PFSK-1 (cell line): ENCODE data around the gene GYS1.
A peak's percentile ranks its signal among the peaks of the same experiment; 100 is the strongest.

Experiments
- FOXP2 ChIP-seq: optimal IDR thresholded peaks from 2 replicates; pipeline ENCODE3; 2011; ENCODE audit warnings: borderline replicate concordance, control low read depth, inconsistent platforms; ENCODE audit not compliant: insufficient read depth; ENCODE audit errors: extremely low read length, extremely low read depth
- POLR2AphosphoS5 ChIP-seq: IDR thresholded peaks from 2 replicates; pipeline ENCODE4 v1.6.1; 2012; ENCODE audit warnings: low read depth, mild to moderate bottlenecking, control low read depth, low read length, moderate library complexity
- SIN3A ChIP-seq: IDR thresholded peaks from 2 replicates; pipeline ENCODE4 v1.6.1; 2012; ENCODE audit warnings: mild to moderate bottlenecking, low read length, moderate library complexity, borderline replicate concordance; ENCODE audit not compliant: insufficient read depth
- TAF1 ChIP-seq: IDR thresholded peaks from 2 replicates; pipeline ENCODE4 v1.6.1; 2012; ENCODE audit warnings: low read length, control low read depth, borderline replicate concordance; ENCODE audit not compliant: insufficient read depth
- TF ChIP-seq, protein P1 (sequence below), 2 experiments: IDR thresholded peaks; 2 replicates each; pipeline versions ENCODE4 v1.6.1 to v1.8.0; 2011 to 2012; ENCODE audit warnings: low read depth in 2 of 2, low read length in 2 of 2, control low read depth in 1 of 2, inconsistent platforms in 1 of 2, mild to moderate bottlenecking in 1 of 2, moderate library complexity in 1 of 2; ENCODE audit not compliant: insufficient read depth in 1 of 2

The GYS1 gene

DNA sequence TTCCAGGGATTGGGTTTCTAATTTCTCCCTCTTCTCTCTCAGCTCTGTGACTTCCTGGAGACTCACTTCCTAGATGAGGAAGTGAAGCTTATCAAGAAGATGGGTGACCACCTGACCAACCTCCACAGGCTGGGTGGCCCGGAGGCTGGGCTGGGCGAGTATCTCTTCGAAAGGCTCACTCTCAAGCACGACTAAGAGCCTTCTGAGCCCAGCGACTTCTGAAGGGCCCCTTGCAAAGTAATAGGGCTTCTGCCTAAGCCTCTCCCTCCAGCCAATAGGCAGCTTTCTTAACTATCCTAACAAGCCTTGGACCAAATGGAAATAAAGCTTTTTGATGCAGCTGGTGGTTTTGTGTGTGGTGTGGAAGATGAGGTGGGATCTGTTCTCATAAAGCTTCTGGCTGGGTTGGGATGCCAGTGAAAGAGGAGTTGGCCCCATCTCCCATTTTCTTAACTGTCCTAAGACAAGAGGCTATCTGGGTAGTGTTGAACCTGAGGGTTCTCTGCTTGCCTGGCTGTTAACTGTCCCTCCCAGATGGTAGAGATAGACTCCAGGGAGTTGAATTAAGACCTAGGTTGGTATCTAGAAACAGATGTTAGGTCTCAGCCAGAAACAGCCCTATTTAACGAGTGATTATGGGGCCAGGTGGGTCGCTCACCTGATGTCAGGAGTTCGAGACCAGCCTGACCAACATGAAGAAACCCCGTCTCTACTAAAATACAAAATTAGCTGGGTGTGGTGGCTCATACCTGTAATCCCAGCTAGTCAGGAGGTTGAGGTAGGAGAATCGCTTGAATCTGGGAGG is 26.4 kb downstream of the GYS1 start:
- TF ChIP-seq, protein P1, sequence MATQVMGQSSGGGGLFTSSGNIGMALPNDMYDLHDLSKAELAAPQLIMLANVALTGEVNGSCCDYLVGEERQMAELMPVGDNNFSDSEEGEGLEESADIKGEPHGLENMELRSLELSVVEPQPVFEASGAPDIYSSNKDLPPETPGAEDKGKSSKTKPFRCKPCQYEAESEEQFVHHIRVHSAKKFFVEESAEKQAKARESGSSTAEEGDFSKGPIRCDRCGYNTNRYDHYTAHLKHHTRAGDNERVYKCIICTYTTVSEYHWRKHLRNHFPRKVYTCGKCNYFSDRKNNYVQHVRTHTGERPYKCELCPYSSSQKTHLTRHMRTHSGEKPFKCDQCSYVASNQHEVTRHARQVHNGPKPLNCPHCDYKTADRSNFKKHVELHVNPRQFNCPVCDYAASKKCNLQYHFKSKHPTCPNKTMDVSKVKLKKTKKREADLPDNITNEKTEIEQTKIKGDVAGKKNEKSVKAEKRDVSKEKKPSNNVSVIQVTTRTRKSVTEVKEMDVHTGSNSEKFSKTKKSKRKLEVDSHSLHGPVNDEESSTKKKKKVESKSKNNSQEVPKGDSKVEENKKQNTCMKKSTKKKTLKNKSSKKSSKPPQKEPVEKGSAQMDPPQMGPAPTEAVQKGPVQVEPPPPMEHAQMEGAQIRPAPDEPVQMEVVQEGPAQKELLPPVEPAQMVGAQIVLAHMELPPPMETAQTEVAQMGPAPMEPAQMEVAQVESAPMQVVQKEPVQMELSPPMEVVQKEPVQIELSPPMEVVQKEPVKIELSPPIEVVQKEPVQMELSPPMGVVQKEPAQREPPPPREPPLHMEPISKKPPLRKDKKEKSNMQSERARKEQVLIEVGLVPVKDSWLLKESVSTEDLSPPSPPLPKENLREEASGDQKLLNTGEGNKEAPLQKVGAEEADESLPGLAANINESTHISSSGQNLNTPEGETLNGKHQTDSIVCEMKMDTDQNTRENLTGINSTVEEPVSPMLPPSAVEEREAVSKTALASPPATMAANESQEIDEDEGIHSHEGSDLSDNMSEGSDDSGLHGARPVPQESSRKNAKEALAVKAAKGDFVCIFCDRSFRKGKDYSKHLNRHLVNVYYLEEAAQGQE (IDR thresholded peaks at IDR 0.05; ENCODE audit: insufficient read depth in 1 of 2, low read depth in 2 of 2, low read length in 2 of 2), result no peak
- TF ChIP-seq SIN3A (no peak), POLR2AphosphoS5 (peak; percentile 29; the same call in 1 of the 2 replicates)

- TF ChIP-seq, protein P1 (IDR thresholded peaks at IDR 0.05; ENCODE audit: insufficient read depth in 1 of 2, low read depth in 2 of 2, low read length in 2 of 2), result no peak
- TF ChIP-seq POLR2AphosphoS5, result peak; percentile 10; the same call in 1 of the 2 replicates
- TF ChIP-seq FOXP2, result peak; percentile 4
Observed at GRCh38 chr19:48965806-48966540, 27.1 kb downstream of the GYS1 start.

GRCh38 chr19:48965040-48965805 is 27.9 kb downstream of the GYS1 start, which contains the start of gene FTL:
Gene FTL (plus strand): TSS chr19:48965309. CDS start chr19:48965508, 199 bp downstream.
- TF ChIP-seq POLR2AphosphoS5 (peak; percentile 95), TAF1 (peak; percentile 91), FOXP2 (peak; percentile 88), SIN3A (no peak)
- TF ChIP-seq, protein P1 (IDR thresholded peaks at IDR 0.05; ENCODE audit: insufficient read depth in 1 of 2, low read depth in 2 of 2, low read length in 2 of 2), result peak; percentile 37 to 69; a peak in 3 of 4 replicates

DNA sequence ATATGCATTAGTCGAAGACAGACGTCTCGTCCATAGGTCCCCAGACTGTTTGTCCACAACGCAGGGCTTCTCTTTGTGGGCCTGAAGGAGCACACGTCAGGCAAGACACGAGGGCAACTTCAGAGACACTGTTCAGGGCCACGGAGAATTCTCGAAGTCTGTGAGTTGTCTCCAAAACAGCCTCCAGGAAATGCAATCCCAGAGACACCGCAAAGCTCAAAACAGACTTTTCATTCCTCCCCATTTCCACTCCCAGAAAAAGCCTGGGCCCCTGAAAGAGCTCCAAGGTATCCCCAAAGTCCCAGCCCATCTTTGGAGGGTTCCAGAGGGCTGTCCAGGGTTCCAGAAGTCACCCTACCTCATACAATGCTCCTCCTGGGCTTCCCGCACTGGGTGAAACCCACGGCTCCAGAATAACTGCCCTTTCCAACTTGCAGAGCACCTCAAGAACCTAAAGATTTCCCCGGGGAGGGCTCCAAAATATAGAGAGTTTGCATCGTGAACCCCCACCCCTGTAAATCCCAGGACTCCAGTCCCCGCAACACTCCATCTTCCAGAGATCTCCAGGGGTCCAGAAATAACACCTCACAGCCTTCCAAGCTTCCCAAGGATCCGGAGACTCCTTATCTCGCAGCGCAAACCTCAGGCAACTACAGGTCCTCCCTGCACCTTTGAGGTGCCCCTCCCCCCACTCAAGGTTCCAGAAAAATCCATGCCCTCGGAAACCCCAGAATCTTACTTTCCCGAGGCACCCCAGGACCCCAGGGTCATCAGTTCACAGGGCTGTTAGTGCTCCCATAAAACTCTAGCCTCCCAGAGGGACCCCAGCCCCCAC is 28.7 kb downstream of the GYS1 start:
- TF ChIP-seq POLR2AphosphoS5 (no peak), SIN3A (no peak), FOXP2 (no peak), TAF1 (no peak)
- TF ChIP-seq, protein P1 (IDR thresholded peaks at IDR 0.05; ENCODE audit: insufficient read depth in 1 of 2, low read depth in 2 of 2, low read length in 2 of 2), result no peak
